GM12878 (cell line): ENCODE results near the gene PRADC1. TPM values are rescaled to one million over a fixed set of nuclear protein-coding genes. Genes with fewer than 3 reads are reported as not detected.
A peak's percentile ranks its signal among the peaks of the same experiment; 100 is the strongest.

ENCODE experiments used
- BACH1 ChIP-seq: fragments of 450-650 bp; IDR thresholded peaks from 2 replicates; pipeline ENCODE4 v1.6.1; 2017; ENCODE audit warnings: mild to moderate bottlenecking, borderline replicate concordance
- CHD2 ChIP-seq: IDR thresholded peaks from 2 replicates; pipeline ENCODE4 v1.6.1; 2011; ENCODE audit warnings: low read depth, low read length, improper control_type of control experiment, borderline replicate concordance
- EP300 ChIP-seq, 2 experiments: fragments of 150-350 bp in 1 of 2; IDR thresholded peaks; 2 replicates each; pipeline ENCODE4 v1.6.1; 2011 to 2012; ENCODE audit warnings: low read depth in 2 of 2, low read length in 2 of 2, borderline replicate concordance in 1 of 2, improper control_type of control experiment in 1 of 2, inconsistent platforms in 1 of 2; ENCODE audit not compliant: control insufficient read depth in 1 of 2
- HCFC1 ChIP-seq: fragments of 150-350 bp; IDR thresholded peaks from 2 replicates; pipeline ENCODE4 v1.6.1; 2014; ENCODE audit warnings: low read length
- IRF4 ChIP-seq: IDR thresholded peaks from 2 replicates; pipeline ENCODE4 v1.6.1; 2011; ENCODE audit warnings: low read depth, low read length
- NFXL1 ChIP-seq: fragments of 450-650 bp; IDR thresholded peaks from 2 replicates; pipeline ENCODE4 v1.6.1; 2017; ENCODE audit warnings: antibody characterized with exemption, mild to moderate bottlenecking, borderline replicate concordance
- POLR2AphosphoS5 ChIP-seq: IDR thresholded peaks from 2 replicates; pipeline ENCODE4 v1.6.1; 2011; ENCODE audit warnings: mild to moderate bottlenecking, low read length, inconsistent platforms
- RELA ChIP-seq: fragments of 450-650 bp; IDR thresholded peaks from 2 replicates; pipeline ENCODE4 v1.8.0; 2014; ENCODE audit warnings: borderline replicate concordance; ENCODE audit not compliant: partially characterized antibody
- SP1 ChIP-seq: IDR thresholded peaks from one replicate; pipeline ENCODE4 v1.6.1; 2011; ENCODE audit warnings: low read depth, low read length
- SRF ChIP-seq, 2 experiments: IDR thresholded peaks; 2 replicates each; pipeline ENCODE4 v1.6.1; 2011; ENCODE audit warnings: low read depth in 2 of 2, low read length in 2 of 2, mild to moderate bottlenecking in 1 of 2, moderate library complexity in 1 of 2
- TAF1 ChIP-seq: IDR thresholded peaks from 2 replicates; pipeline ENCODE4 v1.6.1; 2011; ENCODE audit warnings: mild to moderate bottlenecking, low read depth, low read length, borderline replicate concordance
- TARDBP ChIP-seq: IDR thresholded peaks from 2 replicates; pipeline ENCODE4 v1.6.1; 2016; ENCODE audit warnings: borderline replicate concordance
- TBL1XR1 ChIP-seq: IDR thresholded peaks from 2 replicates; pipeline ENCODE4 v1.6.1; 2012; ENCODE audit warnings: low read depth, low read length, improper control_type of control experiment
- YBX1 ChIP-seq: fragments of 450-650 bp; IDR thresholded peaks from 2 replicates; pipeline ENCODE4 v1.6.1; 2016; ENCODE audit warnings: antibody characterized with exemption
- ZNF274 ChIP-seq: IDR thresholded peaks from one replicate; pipeline ENCODE4 v1.8.0; 2011; ENCODE audit not compliant: insufficient read length, insufficient read depth
- polyA plus RNA-seq, 11 experiments: library from polyadenylated mRNA; depleted of rRNA in 4 of 11; unstranded in 6 of 11; stranded (reverse) in 5 of 11; fragments of >200 nt; fragmentation: Nextera tagmentation in 4 of 11; fragmentation: Illumina TruSeq in 1 of 11; extraction: Ambion mirVana in 4 of 11; extraction: Trizol in 1 of 11; gene quantifications; 1 replicate in 1 of 11; 2 replicates in 10 of 11; pipeline versions ENCODE4 v1.2.1 to v1.2.3, GENCODE V29; 2011 to 2016; ENCODE audit warnings: inconsistent platforms in 2 of 11, missing spikeins in 2 of 11, low read depth in 1 of 11
- total RNA-seq, 4 experiments: library from RNA; depleted of rRNA in 3 of 4; stranded (reverse); fragments of >200 nt in 3 of 4; fragmentation: Illumina TruSeq in 1 of 4; extraction: Trizol in 1 of 4; gene quantifications; 2 replicates each; pipeline versions ENCODE4 v1.2.1 to v1.2.3, GENCODE V29; 2013 to 2021
- TF ChIP-seq, protein P1 (sequence below): fragments of 450-650 bp; conservative IDR thresholded peaks from 2 replicates; pipeline ENCODE4 v1.6.1; 2017; ENCODE audit warnings: mild to moderate bottlenecking, moderate library complexity
- TF ChIP-seq, protein P2 (sequence below): fragments of 450-650 bp; IDR thresholded peaks from 2 replicates; pipeline ENCODE4 v1.6.1; 2017; ENCODE audit warnings: borderline replicate concordance
- TF ChIP-seq, protein P3 (sequence below): fragments of 450-650 bp; IDR thresholded peaks from 2 replicates; pipeline ENCODE4 v1.6.1; 2017; ENCODE audit warnings: mild to moderate bottlenecking, moderate library complexity
- TF ChIP-seq, protein P4 (sequence below): fragments of 150-350 bp; IDR thresholded peaks from 2 replicates; pipeline ENCODE4 v1.6.1; 2014; ENCODE audit warnings: mild to moderate bottlenecking, low read depth, low read length

The PRADC1 gene
- total and polyA plus RNA-seq, 10 of the 15 experiments (the other 5 are each of a cell fraction or from before 2014, with no cell fraction given): 3.7 to 39.0 (median 13.8) TPM

DNA sequence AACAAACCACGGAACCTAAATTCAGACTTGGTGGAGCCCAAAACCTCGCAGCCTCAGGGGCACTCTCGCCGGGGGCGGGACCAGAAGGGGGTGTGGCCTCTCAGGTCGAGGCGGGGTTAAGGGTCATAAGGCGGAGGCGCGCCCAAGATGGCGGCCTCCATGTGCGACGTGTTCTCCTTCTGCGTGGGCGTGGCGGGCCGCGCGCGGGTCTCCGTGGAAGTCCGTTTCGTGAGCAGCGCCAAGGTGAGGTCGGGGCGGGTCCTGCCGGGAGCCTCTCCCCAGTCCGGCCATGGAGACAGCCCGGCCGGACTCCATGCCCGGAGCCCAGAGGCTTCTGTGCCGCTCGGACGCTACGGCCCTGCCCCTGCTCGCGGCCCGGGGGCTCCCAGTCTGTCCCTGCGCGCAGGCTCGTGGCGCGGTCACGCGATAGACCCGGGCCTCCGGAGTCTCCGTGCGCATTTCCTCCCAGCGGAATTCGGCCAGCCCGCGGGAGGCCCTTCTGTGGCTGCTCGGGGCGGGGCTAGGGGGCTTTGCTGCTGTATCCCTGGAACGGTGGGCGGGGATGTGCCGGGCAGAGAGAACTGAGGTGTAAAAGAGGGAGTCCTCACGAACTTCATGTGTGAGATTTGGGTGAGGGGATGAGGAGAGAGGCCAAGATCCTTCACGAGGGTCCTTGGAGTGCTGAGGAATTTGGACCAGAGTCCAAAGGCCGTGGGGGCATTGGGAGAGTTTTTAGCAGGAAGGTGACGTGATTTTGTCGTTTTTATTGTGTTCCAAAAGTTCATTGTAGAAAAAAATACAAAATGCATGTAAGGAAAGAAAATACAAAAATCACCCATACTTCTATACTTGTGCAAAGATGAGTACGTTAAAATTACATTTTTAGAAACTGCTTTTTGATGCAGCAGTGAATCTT lies 18.7 kb downstream of the PRADC1 start, which contains the start of gene SMYD5 (continued):
- TF ChIP-seq, protein P1, sequence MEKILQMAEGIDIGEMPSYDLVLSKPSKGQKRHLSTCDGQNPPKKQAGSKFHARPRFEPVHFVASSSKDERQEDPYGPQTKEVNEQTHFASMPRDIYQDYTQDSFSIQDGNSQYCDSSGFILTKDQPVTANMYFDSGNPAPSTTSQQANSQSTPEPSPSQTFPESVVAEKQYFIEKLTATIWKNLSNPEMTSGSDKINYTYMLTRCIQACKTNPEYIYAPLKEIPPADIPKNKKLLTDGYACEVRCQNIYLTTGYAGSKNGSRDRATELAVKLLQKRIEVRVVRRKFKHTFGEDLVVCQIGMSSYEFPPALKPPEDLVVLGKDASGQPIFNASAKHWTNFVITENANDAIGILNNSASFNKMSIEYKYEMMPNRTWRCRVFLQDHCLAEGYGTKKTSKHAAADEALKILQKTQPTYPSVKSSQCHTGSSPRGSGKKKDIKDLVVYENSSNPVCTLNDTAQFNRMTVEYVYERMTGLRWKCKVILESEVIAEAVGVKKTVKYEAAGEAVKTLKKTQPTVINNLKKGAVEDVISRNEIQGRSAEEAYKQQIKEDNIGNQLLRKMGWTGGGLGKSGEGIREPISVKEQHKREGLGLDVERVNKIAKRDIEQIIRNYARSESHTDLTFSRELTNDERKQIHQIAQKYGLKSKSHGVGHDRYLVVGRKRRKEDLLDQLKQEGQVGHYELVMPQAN: peak; percentile 99
- TF ChIP-seq SP1 (peak; percentile 63), CHD2 (peak; percentile 82), SRF (IDR thresholded peaks at IDR 0.05; ENCODE audit: low read depth in 2 of 2, low read length in 2 of 2) (no peak), EP300 (IDR thresholded peaks at IDR 0.05; ENCODE audit: borderline replicate concordance in 1 of 2, control insufficient read depth in 1 of 2, low read depth in 2 of 2, low read length in 2 of 2) (no peak), ZNF274 (no peak), IRF4 (no peak), YBX1 (no peak), POLR2AphosphoS5 (peak; percentile 65; the same call in 1 of the 2 replicates), TBL1XR1 (0 out of 2 replicates have a peak, but pooled peaks have one; percentile 37), TAF1 (peak; percentile 68; the same call in 1 of the 2 replicates), HCFC1 (peak; percentile 68), RELA (no peak), TARDBP (no peak; the same call in 1 of the 2 replicates), NFXL1 (no peak), BACH1 (peak; percentile 83)
- TF ChIP-seq, protein P2, sequence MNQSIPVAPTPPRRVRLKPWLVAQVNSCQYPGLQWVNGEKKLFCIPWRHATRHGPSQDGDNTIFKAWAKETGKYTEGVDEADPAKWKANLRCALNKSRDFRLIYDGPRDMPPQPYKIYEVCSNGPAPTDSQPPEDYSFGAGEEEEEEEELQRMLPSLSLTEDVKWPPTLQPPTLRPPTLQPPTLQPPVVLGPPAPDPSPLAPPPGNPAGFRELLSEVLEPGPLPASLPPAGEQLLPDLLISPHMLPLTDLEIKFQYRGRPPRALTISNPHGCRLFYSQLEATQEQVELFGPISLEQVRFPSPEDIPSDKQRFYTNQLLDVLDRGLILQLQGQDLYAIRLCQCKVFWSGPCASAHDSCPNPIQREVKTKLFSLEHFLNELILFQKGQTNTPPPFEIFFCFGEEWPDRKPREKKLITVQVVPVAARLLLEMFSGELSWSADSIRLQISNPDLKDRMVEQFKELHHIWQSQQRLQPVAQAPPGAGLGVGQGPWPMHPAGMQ: no peak
- TF ChIP-seq, protein P3, sequence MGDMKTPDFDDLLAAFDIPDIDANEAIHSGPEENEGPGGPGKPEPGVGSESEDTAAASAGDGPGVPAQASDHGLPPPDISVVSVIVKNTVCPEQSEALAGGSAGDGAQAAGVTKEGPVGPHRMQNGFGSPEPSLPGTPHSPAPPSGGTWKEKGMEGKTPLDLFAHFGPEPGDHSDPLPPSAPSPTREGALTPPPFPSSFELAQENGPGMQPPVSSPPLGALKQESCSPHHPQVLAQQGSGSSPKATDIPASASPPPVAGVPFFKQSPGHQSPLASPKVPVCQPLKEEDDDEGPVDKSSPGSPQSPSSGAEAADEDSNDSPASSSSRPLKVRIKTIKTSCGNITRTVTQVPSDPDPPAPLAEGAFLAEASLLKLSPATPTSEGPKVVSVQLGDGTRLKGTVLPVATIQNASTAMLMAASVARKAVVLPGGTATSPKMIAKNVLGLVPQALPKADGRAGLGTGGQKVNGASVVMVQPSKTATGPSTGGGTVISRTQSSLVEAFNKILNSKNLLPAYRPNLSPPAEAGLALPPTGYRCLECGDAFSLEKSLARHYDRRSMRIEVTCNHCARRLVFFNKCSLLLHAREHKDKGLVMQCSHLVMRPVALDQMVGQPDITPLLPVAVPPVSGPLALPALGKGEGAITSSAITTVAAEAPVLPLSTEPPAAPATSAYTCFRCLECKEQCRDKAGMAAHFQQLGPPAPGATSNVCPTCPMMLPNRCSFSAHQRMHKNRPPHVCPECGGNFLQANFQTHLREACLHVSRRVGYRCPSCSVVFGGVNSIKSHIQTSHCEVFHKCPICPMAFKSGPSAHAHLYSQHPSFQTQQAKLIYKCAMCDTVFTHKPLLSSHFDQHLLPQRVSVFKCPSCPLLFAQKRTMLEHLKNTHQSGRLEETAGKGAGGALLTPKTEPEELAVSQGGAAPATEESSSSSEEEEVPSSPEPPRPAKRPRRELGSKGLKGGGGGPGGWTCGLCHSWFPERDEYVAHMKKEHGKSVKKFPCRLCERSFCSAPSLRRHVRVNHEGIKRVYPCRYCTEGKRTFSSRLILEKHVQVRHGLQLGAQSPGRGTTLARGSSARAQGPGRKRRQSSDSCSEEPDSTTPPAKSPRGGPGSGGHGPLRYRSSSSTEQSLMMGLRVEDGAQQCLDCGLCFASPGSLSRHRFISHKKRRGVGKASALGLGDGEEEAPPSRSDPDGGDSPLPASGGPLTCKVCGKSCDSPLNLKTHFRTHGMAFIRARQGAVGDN: no peak
- TF ChIP-seq, protein P4, sequence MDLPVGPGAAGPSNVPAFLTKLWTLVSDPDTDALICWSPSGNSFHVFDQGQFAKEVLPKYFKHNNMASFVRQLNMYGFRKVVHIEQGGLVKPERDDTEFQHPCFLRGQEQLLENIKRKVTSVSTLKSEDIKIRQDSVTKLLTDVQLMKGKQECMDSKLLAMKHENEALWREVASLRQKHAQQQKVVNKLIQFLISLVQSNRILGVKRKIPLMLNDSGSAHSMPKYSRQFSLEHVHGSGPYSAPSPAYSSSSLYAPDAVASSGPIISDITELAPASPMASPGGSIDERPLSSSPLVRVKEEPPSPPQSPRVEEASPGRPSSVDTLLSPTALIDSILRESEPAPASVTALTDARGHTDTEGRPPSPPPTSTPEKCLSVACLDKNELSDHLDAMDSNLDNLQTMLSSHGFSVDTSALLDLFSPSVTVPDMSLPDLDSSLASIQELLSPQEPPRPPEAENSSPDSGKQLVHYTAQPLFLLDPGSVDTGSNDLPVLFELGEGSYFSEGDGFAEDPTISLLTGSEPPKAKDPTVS: no peak
